IPS-15b (cell line): Measurements from ENCODE around the gene CLCNKA.

Source experiments
- H3K27me3 ChIP-seq: one replicate; pipeline ENCODE4 v1.6.1; 2013; ENCODE audit warnings: low read length; ENCODE audit not compliant: control insufficient read depth, insufficient read depth
- H3K36me3 ChIP-seq: one replicate; pipeline ENCODE4 v1.6.1; 2013; ENCODE audit warnings: low read length; ENCODE audit not compliant: control insufficient read depth, insufficient read depth
- H3K4me1 ChIP-seq: one replicate; pipeline ENCODE4 v1.6.1; 2013; ENCODE audit warnings: mild to moderate bottlenecking, low read length; ENCODE audit not compliant: control insufficient read depth, insufficient read depth
- H3K4me3 ChIP-seq: one replicate; pipeline ENCODE4 v1.5.1; 2013; ENCODE audit warnings: low read depth, low read length
- H3K9ac ChIP-seq: one replicate; pipeline ENCODE4 v1.6.1; 2013; ENCODE audit warnings: low read depth, mild to moderate bottlenecking, low read length
- H3K9me3 ChIP-seq: one replicate; pipeline ENCODE4 v1.6.1; 2013; ENCODE audit warnings: mild to moderate bottlenecking, low read length; ENCODE audit not compliant: control insufficient read depth, insufficient read depth

Gene CLCNKA

DNA sequence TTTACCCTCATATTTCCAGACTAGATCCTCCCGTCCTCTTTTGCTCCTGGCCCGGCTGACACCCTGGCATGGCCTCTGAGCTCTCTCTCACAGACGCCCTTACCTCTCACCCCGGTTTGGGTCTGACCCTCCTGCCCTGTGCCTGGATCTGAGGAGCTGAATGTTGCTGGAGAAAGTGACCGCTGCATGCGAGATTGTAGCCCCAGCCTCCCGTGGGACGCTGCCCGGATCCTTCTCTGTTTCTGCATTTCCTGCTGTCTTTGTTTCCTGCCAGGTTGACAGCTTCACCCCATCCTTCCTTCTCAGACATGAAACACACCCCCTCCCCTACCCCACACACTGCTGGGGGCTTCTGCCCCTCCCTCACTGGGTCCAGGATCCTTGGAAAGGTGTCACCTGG is 42.1 kb downstream of the CLCNKA start:
- no peaks in the 10 kb centered on the region for H3K9me3 ChIP-seq
- no peaks in the 10 kb centered on the region for H3K27me3 ChIP-seq
- H3K36me3 ChIP-seq: no peaks in the 10 kb centered on the region
- H3K9ac ChIP-seq: no peak overlapping the region
- no peak overlapping the region for H3K4me3 ChIP-seq
- H3K4me1 ChIP-seq: peaks cover 3% of the 10 kb centered on the region

DNA sequence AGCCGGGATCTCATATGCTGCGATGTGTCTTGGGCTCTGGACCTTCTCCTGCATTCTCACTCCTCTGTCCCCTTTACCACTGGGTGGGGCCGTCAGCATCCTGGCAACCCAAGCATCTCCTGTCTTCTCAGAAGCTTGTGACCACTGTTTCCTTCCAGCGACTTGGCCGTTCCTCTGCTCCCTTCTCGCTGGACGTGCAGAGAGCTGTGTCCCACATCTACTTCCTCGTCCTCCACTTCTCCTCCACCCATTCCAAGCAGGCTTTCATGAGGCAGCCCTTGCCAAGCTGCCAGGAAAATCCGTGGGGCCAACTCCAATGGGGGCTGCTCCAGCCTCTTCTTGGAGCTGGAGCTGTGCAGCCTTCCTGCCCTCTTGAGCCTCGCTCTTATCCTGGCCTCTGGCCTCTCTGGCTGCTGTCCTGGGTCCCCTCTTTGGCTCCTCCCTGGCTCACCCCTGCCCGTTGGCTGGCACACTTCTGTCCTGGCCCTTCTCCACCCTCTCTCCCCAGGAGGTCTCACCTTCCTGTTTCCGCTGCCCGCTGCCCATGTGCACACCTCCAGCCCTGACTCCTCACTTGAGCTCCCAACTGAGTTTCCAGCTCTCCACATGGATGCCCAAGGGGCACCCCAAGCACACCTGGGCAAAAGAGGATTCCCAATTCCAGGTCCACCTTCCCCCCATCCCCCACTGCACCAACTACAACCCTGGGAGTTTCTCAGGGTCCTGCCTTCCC is 42.9 kb downstream of the CLCNKA start:
- H3K4me1 ChIP-seq: peaks cover 3% of the 10 kb centered on the region
- no peak overlapping the region for H3K9ac ChIP-seq
- H3K4me3 ChIP-seq: no peak overlapping the region
- H3K36me3 ChIP-seq: no peaks in the 10 kb centered on the region
- no peaks in the 10 kb centered on the region for H3K27me3 ChIP-seq
- H3K9me3 ChIP-seq: no peaks in the 10 kb centered on the region

DNA sequence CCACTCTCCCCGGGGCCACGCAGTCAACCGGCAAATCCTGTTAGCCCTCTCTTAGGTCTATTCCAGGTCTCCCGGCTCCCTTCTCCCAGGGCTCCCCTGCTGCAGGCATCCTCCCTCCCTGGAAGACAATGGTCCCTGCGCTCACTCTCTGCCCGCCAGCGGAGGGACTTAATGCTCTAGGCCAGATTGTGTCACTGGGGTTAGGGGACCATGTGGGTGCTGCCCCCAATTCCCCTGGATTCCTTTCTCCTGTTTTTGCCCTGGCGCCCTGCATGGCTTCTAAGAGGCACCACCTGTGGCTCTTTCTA is 43.4 kb downstream of the CLCNKA start:
- Histone ChIP-seq H3K27me3 (no peaks in the 10 kb centered on the region), H3K4me3 (no peak overlapping the region), H3K9ac (no peak overlapping the region), H3K4me1 (peaks cover 3% of the 10 kb centered on the region), H3K9me3 (no peaks in the 10 kb centered on the region), H3K36me3 (no peaks in the 10 kb centered on the region)

GRCh38 chr1:16066245-16066644 is 44.4 kb downstream of the CLCNKA start:
- Histone ChIP-seq H3K4me1 (peaks cover 3% of the 10 kb centered on the region), H3K9ac (no peak overlapping the region), H3K4me3 (no peak overlapping the region), H3K27me3 (peaks cover 4% of the 10 kb centered on the region), H3K9me3 (no peaks in the 10 kb centered on the region), H3K36me3 (no peaks in the 10 kb centered on the region)

GRCh38 chr1:16067127-16067768 is 45.4 kb downstream of the CLCNKA start:
- Histone ChIP-seq H3K9ac (no peak overlapping the region), H3K36me3 (no peaks in the 10 kb centered on the region), H3K9me3 (no peaks in the 10 kb centered on the region), H3K4me1 (peaks cover 3% of the 10 kb centered on the region), H3K27me3 (peaks cover 12% of the 10 kb centered on the region), H3K4me3 (no peak overlapping the region)

- H3K36me3 ChIP-seq: no peaks in the 10 kb centered on the region
- H3K27me3 ChIP-seq: peaks cover 19% of the 10 kb centered on the region
- peaks cover 3% of the 10 kb centered on the region for H3K4me1 ChIP-seq
Measured at GRCh38 chr1:16067933-16068332, 46.1 kb downstream of the CLCNKA start.

GRCh38 chr1:16068356-16069270 is 46.8 kb downstream of the CLCNKA start:
- peaks cover 20% of the 10 kb centered on the region for H3K27me3 ChIP-seq
- no peaks in the 10 kb centered on the region for H3K36me3 ChIP-seq
- no peak overlapping the region for H3K4me3 ChIP-seq
- H3K9ac ChIP-seq: no peak overlapping the region
- H3K4me1 ChIP-seq: peaks cover 3% of the 10 kb centered on the region
- H3K9me3 ChIP-seq: no peaks in the 10 kb centered on the region

More at GRCh38 chr1:16067933-16068332, 46.1 kb downstream of the CLCNKA start:
- no peak overlapping the region for H3K4me3 ChIP-seq
- H3K9me3 ChIP-seq: no peaks in the 10 kb centered on the region
- H3K9ac ChIP-seq: no peak overlapping the region

DNA sequence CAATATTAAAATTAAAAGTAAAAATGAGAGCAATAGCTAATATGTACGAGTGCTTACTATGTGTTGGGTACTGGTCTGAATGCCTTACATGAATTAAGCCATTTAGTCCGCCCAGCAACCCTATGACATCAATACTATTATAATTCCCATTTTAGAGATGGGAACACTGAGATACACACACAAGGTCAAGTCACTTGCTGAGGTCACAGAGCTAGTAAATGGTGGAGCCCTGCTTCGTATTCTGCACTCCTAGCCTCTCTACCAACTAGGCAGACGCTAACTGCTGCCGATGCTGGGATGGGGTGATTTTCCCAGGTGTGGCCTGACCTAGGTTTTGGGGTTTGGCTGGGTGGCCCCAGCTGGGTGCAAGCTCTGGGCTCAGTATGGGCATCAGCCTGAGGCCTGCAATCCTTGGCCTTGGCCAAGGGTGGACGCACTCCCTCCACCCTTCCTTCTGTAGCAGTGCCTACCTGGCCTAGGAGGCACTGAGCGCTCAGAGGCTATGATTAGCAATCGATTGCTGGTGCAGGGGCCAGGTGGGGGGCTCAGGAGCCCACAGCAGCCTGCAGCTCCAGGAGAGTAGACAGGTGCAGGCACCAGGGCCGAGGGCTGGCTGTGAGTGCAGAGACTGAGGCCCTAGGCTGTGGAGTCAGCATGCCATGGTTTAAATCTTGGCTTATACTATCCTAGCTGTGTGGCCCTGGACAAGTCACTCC is 49.0 kb downstream of the CLCNKA start:
- Histone ChIP-seq H3K36me3 (no peaks in the 10 kb centered on the region), H3K27me3 (peaks cover 39% of the 10 kb centered on the region), H3K9ac (no peak overlapping the region), H3K4me1 (no peaks in the 10 kb centered on the region), H3K9me3 (no peaks in the 10 kb centered on the region), H3K4me3 (no peak overlapping the region)

DNA sequence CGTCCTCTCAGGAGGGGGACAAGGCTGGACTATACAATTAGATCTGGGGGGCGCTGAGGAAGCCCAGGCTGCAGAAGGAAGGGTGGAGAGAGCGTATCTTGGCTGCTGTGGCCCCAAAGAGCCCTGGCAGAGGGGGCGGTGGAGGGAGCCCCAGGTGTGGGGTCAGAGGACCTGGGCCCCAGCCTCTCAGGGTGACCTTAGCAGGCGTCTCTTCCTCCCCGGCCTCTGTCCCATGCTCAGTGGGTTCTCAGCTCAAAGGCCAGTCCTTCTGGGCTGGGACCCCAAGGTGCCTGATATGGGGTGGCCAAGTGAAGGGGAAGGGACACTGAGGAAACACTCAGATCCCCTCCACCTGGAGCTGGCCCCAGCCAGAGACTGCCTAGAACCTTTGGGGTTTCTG is 49.8 kb downstream of the CLCNKA start:
- Histone ChIP-seq H3K4me3 (no peak overlapping the region), H3K36me3 (no peaks in the 10 kb centered on the region), H3K4me1 (no peaks in the 10 kb centered on the region), H3K27me3 (peaks cover 47% of the 10 kb centered on the region), H3K9me3 (no peaks in the 10 kb centered on the region), H3K9ac (no peak overlapping the region)

- H3K36me3 ChIP-seq: no peaks in the 10 kb centered on the region
Measured at GRCh38 chr1:16072095-16072494, 50.3 kb downstream of the CLCNKA start.

More at GRCh38 chr1:16072095-16072494, 50.3 kb downstream of the CLCNKA start:
- Histone ChIP-seq H3K9ac (no peak overlapping the region), H3K9me3 (no peaks in the 10 kb centered on the region), H3K27me3 (peaks cover 48% of the 10 kb centered on the region), H3K4me1 (no peaks in the 10 kb centered on the region), H3K4me3 (no peak overlapping the region)
